Activated CD4-positive, alpha-beta T cell treated with anti-CD3 and anti-CD28 coated beads for 36 hours (primary cell): ENCODE data around the gene DUSP18. TPM values are rescaled to one million over a fixed set of nuclear protein-coding genes. Genes with fewer than 3 reads are reported as not detected.
A peak's percentile ranks its signal among the peaks of the same experiment; 100 is the strongest.
"Not testable (repeated sequence)": the region's sequence is repeated elsewhere in the genome, so short reads cannot be mapped to it uniquely, and the experiment has no call there.

Source experiments
- ATAC-seq: fragments of 200-7000 bp; cut with Tn5 transposase; one replicate; pipeline ENCODE4 v1.10.0; 2021; ENCODE audit warnings: mild to moderate bottlenecking, moderate library complexity
- CTCF ChIA-PET: fragments of 350-600 bp; sonication (Branson Sonifier 250); formaldehyde crosslinking; loops from one replicate; lab custom pipeline; 2021; ENCODE audit warnings: antibody characterized with exemption; lab: Charles Lee
- POLR2A ChIA-PET: fragments of 350-600 bp; sonication (Branson Sonifier 250); formaldehyde crosslinking; loops from one replicate; lab custom pipeline; 2021; ENCODE audit warnings: antibody characterized with exemption, inconsistent platforms; lab: Charles Lee
- DNase-seq: peaks from one replicate; pipeline ENCODE4 v3.0.0-alpha.2; 2020
- H3K27ac Mint-ChIP-seq: one replicate; pipeline ENCODE4 v1.8.0; 2021; ENCODE audit warnings: mixed read lengths
- H3K27me3 Mint-ChIP-seq: one replicate; pipeline ENCODE4 v1.8.0; 2021; ENCODE audit warnings: mixed read lengths
- H3K36me3 Mint-ChIP-seq: one replicate; pipeline ENCODE4 v1.8.0; 2021; ENCODE audit warnings: low read depth, mixed read lengths
- H3K4me1 Mint-ChIP-seq: one replicate; pipeline ENCODE4 v1.8.0; 2021; ENCODE audit warnings: mixed read lengths
- H3K4me3 Mint-ChIP-seq: one replicate; pipeline ENCODE4 v1.8.0; 2021; ENCODE audit warnings: mild to moderate bottlenecking, moderate library complexity, mixed read lengths
- H3K9me3 Mint-ChIP-seq: one replicate; pipeline ENCODE4 v1.8.0; 2021; ENCODE audit warnings: low read depth, mixed read lengths
- intact Hi-C, 2 experiments: fragments of 100-400 bp; cut with DNase I in 1 of 2; cut with micrococcal nuclease in 1 of 2; formaldehyde crosslinking; loops; one replicate each; pipeline versions ENCODE4 v1.14.2 to v1.15.1; 2022 to 2024; cut with DNase I, micrococcal nuclease
- total RNA-seq, 2 experiments: library from RNA; stranded (reverse); gene quantifications; one replicate each; pipeline ENCODE4 v1.2.3, GENCODE V29; 2021

Gene DUSP18
- total RNA-seq: 1 to 10 TPM; 7.8 to 8.5 TPM

GRCh38 chr22:30667494-30668385 lies at the start of gene DUSP18:
Gene DUSP18, minus strand, starts transcription at chr22:30667875. Its CDS starts 3,872 bp downstream, at chr22:30664003.
- Mint-ChIP-seq H3K9me3 (no peaks in the 10 kb centered on the region), H3K4me3 (peak within 1 kb of the TSS; percentile 92), H3K4me1 (peaks cover 19% of the 10 kb centered on the region), H3K36me3 (peaks cover 13% of the 10 kb centered on the region), H3K27me3 (peaks cover 3% of the 10 kb centered on the region), H3K27ac (peak within 1 kb of the TSS; percentile 69)
- POLR2A ChIA-PET: interaction anchor here (1.0 to 1.3 kb wide), 3 partner anchors 18 to 32 kb away, joined by 3 read pairs; partner anchors contain the start of gene SLC35E4
- intact Hi-C loops: loop anchor here (1.0 kb wide), 5 partner anchors 18 to 75 kb away; partner anchors contain the start of genes OSBP2 (in 1 of the 2) and SLC35E4 (in 1 of the 2)
- peak; percentile 94 for ATAC-seq
- DNase-seq: peak; percentile 96
- CTCF ChIA-PET: interaction anchor here (0.8 to 2.3 kb wide), 4 partner anchors 17 to 87 kb away, joined by 5 to 12 read pairs (median 8); partner anchors contain the start of gene SLC35E4

- Mint-ChIP-seq H3K36me3 (peaks cover 2% of the 10 kb centered on the region), H3K27me3 (no peaks in the 10 kb centered on the region), H3K4me1 (peaks cover 8% of the 10 kb centered on the region), H3K4me3 (no peak overlapping the region), H3K27ac (no peak overlapping the region), H3K9me3 (no peaks in the 10 kb centered on the region)
- intact Hi-C loops: no loop called here
- ChIA-PET POLR2A (no interaction called here), CTCF (no interaction called here)
- ATAC-seq (no peak), DNase-seq (no peak)
Measured at GRCh38 chr22:30714062-30714461, 46.4 kb upstream of the DUSP18 start.

GRCh38 chr22:30712094-30712493 lies 44.4 kb upstream of the DUSP18 start:
- no peak for DNase-seq
- H3K27me3 Mint-ChIP-seq: no peaks in the 10 kb centered on the region
- peaks cover 5% of the 10 kb centered on the region for H3K4me1 Mint-ChIP-seq
- ATAC-seq: no peak
- H3K4me3 Mint-ChIP-seq: no peak overlapping the region
- ChIA-PET CTCF (interaction anchor here (0.7 to 1.3 kb wide), 2 partner anchors 77 to 1558 kb away, joined by 3 to 4 read pairs; partner anchors contain the start of gene SLC35E4), POLR2A (no interaction called here)
- H3K9me3 Mint-ChIP-seq: no peaks in the 10 kb centered on the region
- intact Hi-C loops: no loop called here
- peaks cover 2% of the 10 kb centered on the region for H3K36me3 Mint-ChIP-seq
- H3K27ac Mint-ChIP-seq: no peak overlapping the region

GRCh38 chr22:30709980-30710379 lies 42.3 kb upstream of the DUSP18 start:
- H3K27ac Mint-ChIP-seq, CTCF ChIA-PET, POLR2A ChIA-PET, H3K36me3 Mint-ChIP-seq, intact Hi-C loops, ATAC-seq, H3K4me3 Mint-ChIP-seq, H3K27me3 Mint-ChIP-seq, H3K9me3 Mint-ChIP-seq: not testable (repeated sequence)
- peak; percentile 30 for DNase-seq
- peaks cover 19% of the 10 kb centered on the region for H3K4me1 Mint-ChIP-seq

GRCh38 chr22:30705710-30706651 lies 38.3 kb upstream of the DUSP18 start:
- intact Hi-C loops: loop anchor here (1.0 to 2.0 kb wide), 2 partner anchors 34 to 37 kb away; no protein-coding TSS in a partner anchor
- Mint-ChIP-seq H3K4me1 (peaks cover 19% of the 10 kb centered on the region), H3K4me3 (no peak overlapping the region), H3K9me3 (no peaks in the 10 kb centered on the region), H3K27ac (peak overlapping the region; percentile 16), H3K27me3 (no peaks in the 10 kb centered on the region), H3K36me3 (no peaks in the 10 kb centered on the region)
- DNase-seq: peak; percentile 55
- POLR2A ChIA-PET: interaction anchor here (0.7 kb wide), 2 partner anchors 11 to 110 kb away, joined by 7 to 8 read pairs; no protein-coding TSS in a partner anchor
- CTCF ChIA-PET: interaction anchor here (1.3 kb wide), 2 partner anchors 10 to 56 kb away, joined by 3 to 4 read pairs; no protein-coding TSS in a partner anchor
- peak; percentile 91 for ATAC-seq

GRCh38 chr22:30704978-30705377 lies 37.3 kb upstream of the DUSP18 start:
- no peaks in the 10 kb centered on the region for H3K36me3 Mint-ChIP-seq
- H3K27ac Mint-ChIP-seq: no peak overlapping the region
- POLR2A ChIA-PET: interaction anchor here (0.6 kb wide), 1 partner anchor 417 kb away, joined by 4 read pairs; no protein-coding TSS in a partner anchor
- no peak for ATAC-seq
- H3K4me1 Mint-ChIP-seq: peaks cover 15% of the 10 kb centered on the region
- no peaks in the 10 kb centered on the region for H3K27me3 Mint-ChIP-seq
- CTCF ChIA-PET: interaction anchor here (1.3 kb wide), 1 partner anchor 55 kb away, joined by 3 read pairs; no protein-coding TSS in a partner anchor
- H3K9me3 Mint-ChIP-seq: no peaks in the 10 kb centered on the region
- DNase-seq: no peak
- H3K4me3 Mint-ChIP-seq: no peak overlapping the region
- intact Hi-C loops: no loop called here

GRCh38 chr22:30702856-30703255 lies 35.2 kb upstream of the DUSP18 start:
- ATAC-seq: no peak
- ChIA-PET POLR2A (interaction anchor here (0.6 kb wide), 1 partner anchor 322 kb away, joined by 3 read pairs; no protein-coding TSS in a partner anchor), CTCF (interaction anchor here (0.6 to 0.7 kb wide), 2 partner anchors 60 to 279 kb away, joined by 3 read pairs; no protein-coding TSS in a partner anchor)
- Mint-ChIP-seq H3K27ac (no peak overlapping the region), H3K4me1 (peaks cover 15% of the 10 kb centered on the region), H3K9me3 (no peaks in the 10 kb centered on the region), H3K27me3 (no peaks in the 10 kb centered on the region), H3K4me3 (no peak overlapping the region), H3K36me3 (no peaks in the 10 kb centered on the region)
- no peak for DNase-seq
- intact Hi-C loops: no loop called here

- H3K4me1 Mint-ChIP-seq: peaks cover 15% of the 10 kb centered on the region
- ATAC-seq: no peak
- H3K9me3 Mint-ChIP-seq: no peaks in the 10 kb centered on the region
- ChIA-PET CTCF (interaction anchor here (1.0 kb wide), 1 partner anchor 68 kb away, joined by 3 read pairs; no protein-coding TSS in a partner anchor), POLR2A (interaction anchor here (0.8 kb wide), 1 partner anchor 50 kb away, joined by 3 read pairs; no protein-coding TSS in a partner anchor)
- H3K36me3 Mint-ChIP-seq: no peaks in the 10 kb centered on the region
- H3K27me3 Mint-ChIP-seq: no peaks in the 10 kb centered on the region
- no peak overlapping the region for H3K4me3 Mint-ChIP-seq
- intact Hi-C loops: no loop called here
- no peak overlapping the region for H3K27ac Mint-ChIP-seq
- DNase-seq: no peak
Measured at GRCh38 chr22:30701872-30702271, 34.2 kb upstream of the DUSP18 start.

GRCh38 chr22:30697975-30698374 lies 30.3 kb upstream of the DUSP18 start:
- no peaks in the 10 kb centered on the region for H3K9me3 Mint-ChIP-seq
- intact Hi-C loops: no loop called here
- peaks cover 13% of the 10 kb centered on the region for H3K27me3 Mint-ChIP-seq
- CTCF ChIA-PET: interaction anchor here (1.0 kb wide), 1 partner anchor 57 kb away, joined by 3 read pairs; no protein-coding TSS in a partner anchor
- H3K4me3 Mint-ChIP-seq: no peak overlapping the region
- no peaks in the 10 kb centered on the region for H3K36me3 Mint-ChIP-seq
- H3K27ac Mint-ChIP-seq: no peak overlapping the region
- DNase-seq (no peak), ATAC-seq (no peak)
- POLR2A ChIA-PET: no interaction called here
- H3K4me1 Mint-ChIP-seq: peaks cover 5% of the 10 kb centered on the region

GRCh38 chr22:30695871-30696655 lies 28.4 kb upstream of the DUSP18 start:
- peak overlapping the region; percentile 16 for H3K4me3 Mint-ChIP-seq
- peaks cover 18% of the 10 kb centered on the region for H3K27me3 Mint-ChIP-seq
- ATAC-seq: no peak
- peaks cover 5% of the 10 kb centered on the region for H3K4me1 Mint-ChIP-seq
- H3K27ac Mint-ChIP-seq: no peak overlapping the region
- POLR2A ChIA-PET: no interaction called here
- H3K9me3 Mint-ChIP-seq: no peaks in the 10 kb centered on the region
- CTCF ChIA-PET: interaction anchor here (0.6 to 1.0 kb wide), 3 partner anchors 10 to 226 kb away, joined by 3 to 4 read pairs (median 4); no protein-coding TSS in a partner anchor
- intact Hi-C loops: loop anchor here in 1 of 2 experiments (2.0 kb wide), 1 partner anchor 45 kb away; no protein-coding TSS in a partner anchor
- no peak for DNase-seq
- no peaks in the 10 kb centered on the region for H3K36me3 Mint-ChIP-seq
